Neuron (in vitro differentiated cells): ENCODE measurements around the gene MICAL2.

Experiments used
- H2AFZ ChIP-seq: one replicate; pipeline ENCODE4 v1.6.1; 2013; ENCODE audit warnings: low read depth, mild to moderate bottlenecking, inconsistent platforms, low read length, moderate library complexity
- H3K27me3 ChIP-seq: one replicate; pipeline ENCODE4 v1.6.1; 2013; ENCODE audit warnings: low read length; ENCODE audit not compliant: insufficient read depth
- H3K36me3 ChIP-seq: one replicate; pipeline ENCODE4 v1.6.1; 2013; ENCODE audit warnings: low read length; ENCODE audit not compliant: insufficient read depth
- H3K4me1 ChIP-seq: one replicate; pipeline ENCODE4 v1.6.1; 2013; ENCODE audit warnings: low read length; ENCODE audit not compliant: insufficient read depth
- H3K4me3 ChIP-seq: 2 replicates; pipeline ENCODE4 v1.5.1; 2013; ENCODE audit warnings: mild to moderate bottlenecking, low read length, moderate library complexity
- H3K9me3 ChIP-seq: one replicate; pipeline ENCODE4 v1.6.1; 2013; ENCODE audit warnings: low read length

Gene MICAL2

GRCh38 chr11:12108875-12109453 is 1.4 kb upstream of the MICAL2 start:
- H2AFZ ChIP-seq, result no peak overlapping the region
- H3K27me3 ChIP-seq, result peaks cover 67% of the 10 kb centered on the region
- no peaks in the 10 kb centered on the region for H3K9me3 ChIP-seq
- no peak overlapping the region for H3K4me3 ChIP-seq
- peaks cover 12% of the 10 kb centered on the region for H3K4me1 ChIP-seq
- H3K36me3 ChIP-seq, result no peaks in the 10 kb centered on the region

GRCh38 chr11:12109591-12110196 is 696 bp upstream of the MICAL2 start:
- H3K4me1 ChIP-seq, result peaks cover 12% of the 10 kb centered on the region
- H3K36me3 ChIP-seq, result no peaks in the 10 kb centered on the region
- peak overlapping the region; percentile 45 for H3K4me3 ChIP-seq
- peaks cover 66% of the 10 kb centered on the region for H3K27me3 ChIP-seq
- H3K9me3 ChIP-seq, result no peaks in the 10 kb centered on the region
- no peak overlapping the region for H2AFZ ChIP-seq

GRCh38 chr11:12110714-12111548 is 541 bp downstream of the MICAL2 start:
- peaks cover 12% of the 10 kb centered on the region for H3K4me1 ChIP-seq
- H3K27me3 ChIP-seq, result peaks cover 58% of the 10 kb centered on the region
- no peaks in the 10 kb centered on the region for H3K36me3 ChIP-seq
- peak overlapping the region; percentile 45 for H3K4me3 ChIP-seq
- H2AFZ ChIP-seq, result peak overlapping the region; percentile 12
- H3K9me3 ChIP-seq, result no peaks in the 10 kb centered on the region

GRCh38 chr11:12111549-12112520 is 1.4 kb downstream of the MICAL2 start:
- H3K4me3 ChIP-seq, result no peak overlapping the region
- H3K9me3 ChIP-seq, result no peaks in the 10 kb centered on the region
- peaks cover 12% of the 10 kb centered on the region for H3K4me1 ChIP-seq
- H2AFZ ChIP-seq, result no peak overlapping the region
- no peaks in the 10 kb centered on the region for H3K36me3 ChIP-seq
- H3K27me3 ChIP-seq, result peaks cover 50% of the 10 kb centered on the region

GRCh38 chr11:12112750-12113149 is 2.4 kb downstream of the MICAL2 start:
- peaks cover 50% of the 10 kb centered on the region for H3K27me3 ChIP-seq
- no peaks in the 10 kb centered on the region for H3K9me3 ChIP-seq
- H3K36me3 ChIP-seq, result no peaks in the 10 kb centered on the region
- H2AFZ ChIP-seq, result no peak overlapping the region
- H3K4me1 ChIP-seq, result peaks cover 12% of the 10 kb centered on the region
- no peak overlapping the region for H3K4me3 ChIP-seq

- Histone ChIP-seq H2AFZ (no peak overlapping the region), H3K4me1 (peaks cover 12% of the 10 kb centered on the region), H3K36me3 (no peaks in the 10 kb centered on the region), H3K27me3 (peaks cover 50% of the 10 kb centered on the region), H3K4me3 (no peak overlapping the region), H3K9me3 (no peaks in the 10 kb centered on the region)
Measured at GRCh38 chr11:12113294-12113693, 2.9 kb downstream of the MICAL2 start.

- Histone ChIP-seq H3K27me3 (peaks cover 41% of the 10 kb centered on the region), H3K36me3 (no peaks in the 10 kb centered on the region), H3K9me3 (no peaks in the 10 kb centered on the region), H2AFZ (no peak overlapping the region), H3K4me3 (no peak overlapping the region), H3K4me1 (peaks cover 12% of the 10 kb centered on the region)
Measured at GRCh38 chr11:12114193-12115033, 4.0 kb downstream of the MICAL2 start.

GRCh38 chr11:12116425-12117032 is 6.1 kb downstream of the MICAL2 start:
- H3K4me3 ChIP-seq, result no peak overlapping the region
- no peaks in the 10 kb centered on the region for H3K9me3 ChIP-seq
- H2AFZ ChIP-seq, result no peak overlapping the region
- peaks cover 28% of the 10 kb centered on the region for H3K27me3 ChIP-seq
- no peaks in the 10 kb centered on the region for H3K4me1 ChIP-seq
- H3K36me3 ChIP-seq, result no peaks in the 10 kb centered on the region

GRCh38 chr11:12117200-12117599 is 6.8 kb downstream of the MICAL2 start:
- Histone ChIP-seq H2AFZ (no peak overlapping the region), H3K4me1 (no peaks in the 10 kb centered on the region), H3K4me3 (no peak overlapping the region), H3K27me3 (peaks cover 21% of the 10 kb centered on the region), H3K36me3 (no peaks in the 10 kb centered on the region), H3K9me3 (no peaks in the 10 kb centered on the region)

- Histone ChIP-seq H3K36me3 (no peaks in the 10 kb centered on the region), H3K4me1 (no peaks in the 10 kb centered on the region), H3K27me3 (peaks cover 19% of the 10 kb centered on the region), H3K4me3 (no peak overlapping the region), H2AFZ (no peak overlapping the region), H3K9me3 (no peaks in the 10 kb centered on the region)
Measured at GRCh38 chr11:12117611-12118010, 7.2 kb downstream of the MICAL2 start.

- H3K4me3 ChIP-seq, result no peak overlapping the region
- peaks cover 11% of the 10 kb centered on the region for H3K27me3 ChIP-seq
- no peaks in the 10 kb centered on the region for H3K36me3 ChIP-seq
- no peaks in the 10 kb centered on the region for H3K4me1 ChIP-seq
- no peaks in the 10 kb centered on the region for H3K9me3 ChIP-seq
- H2AFZ ChIP-seq, result no peak overlapping the region
Measured at GRCh38 chr11:12118949-12119348, 8.6 kb downstream of the MICAL2 start.

- Histone ChIP-seq H3K9me3 (no peaks in the 10 kb centered on the region), H2AFZ (no peak overlapping the region), H3K4me3 (no peak overlapping the region), H3K36me3 (no peaks in the 10 kb centered on the region), H3K27me3 (peaks cover 7% of the 10 kb centered on the region), H3K4me1 (no peaks in the 10 kb centered on the region)
Measured at GRCh38 chr11:12119502-12119901, 9.1 kb downstream of the MICAL2 start.
